Thymus (tissue), 11 donors: ENCODE data around the gene TTBK2. TPM values are rescaled to one million over a fixed set of nuclear protein-coding genes. Genes with fewer than 3 reads are reported as not detected.
"Not testable (repeated sequence)": the region's sequence is repeated elsewhere in the genome, so short reads cannot be mapped to it uniquely, and the experiment has no call there.

Experiments used
- DNase-seq, 9 donors: peaks; one replicate each; pipeline ENCODE4 v3.0.0-alpha.2; 2013; ENCODE audit warnings: low spot score in 9 of 9, low read depth in 6 of 9, missing footprints in 1 of 9
- H3K27ac ChIP-seq, 2 donors: one replicate each; pipeline ENCODE4 v1.5.1; 2013; ENCODE audit warnings: control low read depth in 1 of 2, low read depth in 1 of 2, low read length in 1 of 2, mild to moderate bottlenecking in 1 of 2, moderate library complexity in 1 of 2
- H3K27me3 ChIP-seq, 2 donors: one replicate each; pipeline ENCODE4 v1.5.1; 2013; ENCODE audit warnings: low read length in 1 of 2; ENCODE audit not compliant: control insufficient read depth in 2 of 2, insufficient read depth in 1 of 2
- H3K36me3 ChIP-seq, 2 donors: one replicate each; pipeline ENCODE4 v1.5.1; 2013; ENCODE audit warnings: low read length in 1 of 2, mild to moderate bottlenecking in 1 of 2, moderate library complexity in 1 of 2; ENCODE audit not compliant: control insufficient read depth in 2 of 2, insufficient read depth in 2 of 2
- H3K4me1 ChIP-seq, 2 donors: one replicate each; pipeline ENCODE4 v1.5.1; 2013; ENCODE audit warnings: low read length in 2 of 2; ENCODE audit not compliant: control insufficient read depth in 2 of 2, insufficient read depth in 2 of 2
- H3K4me3 ChIP-seq, 2 donors: one replicate each; pipeline ENCODE4 v1.5.1; 2013; ENCODE audit warnings: low read length in 2 of 2, control low read depth in 1 of 2, mild to moderate bottlenecking in 1 of 2
- H3K9me3 ChIP-seq, 2 donors: one replicate each; pipeline ENCODE4 v1.5.1; 2013; ENCODE audit warnings: low read length in 1 of 2, mild to moderate bottlenecking in 1 of 2; ENCODE audit not compliant: control insufficient read depth in 2 of 2, insufficient read depth in 1 of 2
- WGBS: extraction: QIAGEN DNeasy Blood & Tissue Kit; methylation state at CpG from one replicate; pipeline ENCODE4 v1.1.7; 2013; 5-methylcytosine and 5-hydroxymethylcytosine counted together
- polyA plus RNA-seq: library from polyadenylated mRNA; stranded (reverse); fragments of 200-250 nt; gene quantifications from one replicate; pipeline ENCODE4 v1.2.3, GENCODE V29; 2013
- total RNA-seq: library from RNA; stranded (reverse); fragments of 120-200 nt; gene quantifications from one replicate; pipeline ENCODE4 v1.2.4, GENCODE V29; 2013
- donor health status: healthy.

Gene TTBK2
- total and polyA plus RNA-seq, 2 donors, result 4.4 to 5.7 TPM

DNA sequence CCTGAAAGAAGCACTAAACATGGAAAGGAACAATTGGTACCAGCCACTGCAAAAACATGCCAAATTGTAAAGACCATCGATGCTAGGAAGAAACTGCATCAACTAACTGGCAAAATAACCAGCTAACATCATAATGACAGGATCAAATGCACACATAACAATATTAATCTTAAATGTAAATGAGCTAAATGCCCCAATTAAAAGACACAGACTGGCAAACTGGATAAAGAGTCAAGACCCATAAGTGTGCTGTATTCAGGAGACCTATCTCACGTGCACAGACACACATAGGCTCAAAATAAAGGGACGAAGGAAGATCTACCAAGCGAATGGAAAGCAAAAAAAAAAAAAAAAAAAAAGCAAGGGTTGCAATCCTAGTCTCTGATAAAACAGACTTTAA is 154.5 kb downstream of the TTBK2 start:
- not testable (repeated sequence) for H3K9me3 ChIP-seq, H3K4me3 ChIP-seq, H3K36me3 ChIP-seq, H3K27me3 ChIP-seq, H3K4me1 ChIP-seq, H3K27ac ChIP-seq, DNase-seq
- 97% methylated on average over 4 of the region's 4 CpGs for WGBS

- DNase-seq, H3K36me3 ChIP-seq, H3K4me3 ChIP-seq, H3K27me3 ChIP-seq, H3K4me1 ChIP-seq, H3K9me3 ChIP-seq, H3K27ac ChIP-seq: not testable (repeated sequence)
- WGBS, result 93% methylated on average over 16 of the region's 16 CpGs
Measured at GRCh38 chr15:42764154-42764731, 156.3 kb downstream of the TTBK2 start.

DNA sequence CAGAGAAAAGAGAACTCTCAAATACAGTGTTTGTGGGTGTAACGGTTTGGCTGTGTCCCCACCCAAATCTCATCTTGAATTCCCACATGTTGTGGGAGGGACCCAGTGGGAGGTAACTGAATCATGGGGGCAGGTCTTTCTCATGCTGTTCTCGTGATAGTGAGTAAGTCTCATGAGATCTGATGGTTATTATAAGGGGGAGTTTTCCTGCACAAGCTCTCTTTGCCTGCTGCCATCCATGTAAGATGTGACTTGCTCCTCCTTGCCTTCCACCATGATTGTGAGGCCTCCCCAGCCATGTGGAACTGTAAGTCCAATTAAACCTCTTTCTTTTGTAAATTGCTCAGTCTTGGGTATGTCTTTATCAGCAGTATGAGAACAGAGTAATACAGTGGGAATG is 158.8 kb downstream of the TTBK2 start:
- H3K4me1 ChIP-seq, H3K36me3 ChIP-seq, H3K27me3 ChIP-seq, H3K4me3 ChIP-seq, H3K27ac ChIP-seq, H3K9me3 ChIP-seq, DNase-seq: not testable (repeated sequence)
- WGBS, result 93% methylated on average over 2 of the region's 2 CpGs

DNA sequence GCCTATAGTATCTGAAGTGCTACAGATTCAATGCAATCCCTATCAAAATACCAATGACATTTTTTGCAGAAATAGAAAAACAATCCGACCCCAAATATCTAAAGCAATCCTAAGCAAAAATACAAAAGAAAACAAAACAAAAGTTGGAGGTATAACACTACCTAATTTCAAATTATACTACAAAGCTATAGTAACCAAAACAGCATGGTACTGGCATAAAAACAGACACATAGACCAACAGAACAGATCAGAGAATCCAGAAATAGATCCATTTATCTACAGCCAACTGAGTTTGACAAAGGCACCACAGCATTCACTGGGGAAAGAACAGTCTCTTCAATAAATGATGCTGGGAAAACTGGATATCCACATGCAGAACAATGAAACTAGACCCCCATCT is 159.8 kb downstream of the TTBK2 start:
- DNase-seq, result no peak
- Histone ChIP-seq H3K4me1 (no peaks in the 10 kb centered on the region), H3K27ac (no peak overlapping the region), H3K4me3 (no peak overlapping the region), H3K27me3 (no peaks in the 10 kb centered on the region), H3K36me3 (no peaks in the 10 kb centered on the region), H3K9me3 (peaks cover 0 to 8% of the 10 kb centered on the region in 2 donors)
- WGBS, result 100% methylated on average over 1 of the region's 1 CpG

DNA sequence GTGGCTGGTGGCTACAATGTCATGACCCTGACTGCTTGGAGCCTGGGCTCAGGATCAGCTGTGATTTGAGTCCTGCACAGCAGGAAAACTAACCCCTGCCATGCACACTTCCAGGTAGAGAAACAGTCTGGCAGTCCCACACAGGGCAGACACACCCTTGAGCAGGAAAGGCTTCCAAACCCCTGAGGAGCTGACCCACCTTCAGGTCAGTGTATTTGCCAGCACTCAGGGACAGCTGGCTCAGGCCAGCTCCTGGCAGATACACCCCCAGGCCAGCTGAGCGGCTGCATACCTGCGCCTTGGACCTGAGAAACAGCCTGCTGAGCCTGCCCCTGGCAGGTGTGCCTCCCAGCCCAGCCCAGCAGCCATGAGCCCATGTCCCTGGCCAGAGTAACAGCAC is 161.5 kb downstream of the TTBK2 start:
- H3K4me3 ChIP-seq, result no peak overlapping the region
- WGBS, result 100% methylated on average over 2 of the region's 2 CpGs
- H3K27me3 ChIP-seq, result no peaks in the 10 kb centered on the region
- H3K9me3 ChIP-seq, result peaks cover 0 to 8% of the 10 kb centered on the region in 2 donors
- H3K27ac ChIP-seq, result no peak overlapping the region
- no peaks in the 10 kb centered on the region for H3K4me1 ChIP-seq
- DNase-seq, result no peak
- H3K36me3 ChIP-seq, result no peaks in the 10 kb centered on the region

GRCh38 chr15:42750306-42750705 is 170.3 kb downstream of the TTBK2 start:
- Histone ChIP-seq H3K4me3 (no peak overlapping the region), H3K27ac (no peak overlapping the region), H3K4me1 (no peaks in the 10 kb centered on the region), H3K9me3 (no peaks in the 10 kb centered on the region), H3K27me3 (no peaks in the 10 kb centered on the region), H3K36me3 (peaks cover 16 to 19% of the 10 kb centered on the region in 2 donors)
- WGBS, result 98% methylated on average over 2 of the region's 2 CpGs
- DNase-seq, result no peak

DNA sequence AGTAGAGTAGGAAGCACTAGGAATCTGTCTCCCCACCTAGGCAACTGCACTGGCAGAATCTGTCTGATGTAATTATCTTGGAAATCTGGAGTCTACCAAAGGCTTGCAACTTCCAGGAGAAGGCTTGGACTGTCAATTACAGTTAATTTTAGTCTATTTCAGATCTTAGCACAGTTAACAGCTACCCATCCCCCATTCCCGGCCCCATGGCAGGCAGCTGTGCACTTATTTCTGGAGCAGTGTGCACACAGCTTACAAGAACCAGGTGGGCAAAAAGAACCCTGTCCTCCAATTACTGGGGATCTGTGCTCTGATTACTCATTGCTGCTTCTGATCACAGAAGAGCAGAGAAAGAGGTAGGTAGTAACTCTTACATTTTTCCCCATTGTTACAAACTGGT is 171.3 kb downstream of the TTBK2 start:
- Histone ChIP-seq H3K9me3 (no peaks in the 10 kb centered on the region), H3K4me3 (no peak overlapping the region), H3K27ac (no peak overlapping the region), H3K4me1 (no peaks in the 10 kb centered on the region), H3K27me3 (no peaks in the 10 kb centered on the region), H3K36me3 (peaks cover 16 to 20% of the 10 kb centered on the region in 2 donors)
- 95% methylated on average over 1 of the region's 1 CpG for WGBS
- no peak for DNase-seq

- Histone ChIP-seq H3K4me3 (no peak overlapping the region), H3K4me1 (no peaks in the 10 kb centered on the region), H3K27me3 (no peaks in the 10 kb centered on the region), H3K9me3 (no peaks in the 10 kb centered on the region), H3K27ac (no peak overlapping the region), H3K36me3 (peaks cover 5 to 7% of the 10 kb centered on the region in 2 donors)
- no peak for DNase-seq
- 100% methylated on average over 1 of the region's 1 CpG for WGBS
Measured at GRCh38 chr15:42744195-42744594, 176.4 kb downstream of the TTBK2 start.

DNA sequence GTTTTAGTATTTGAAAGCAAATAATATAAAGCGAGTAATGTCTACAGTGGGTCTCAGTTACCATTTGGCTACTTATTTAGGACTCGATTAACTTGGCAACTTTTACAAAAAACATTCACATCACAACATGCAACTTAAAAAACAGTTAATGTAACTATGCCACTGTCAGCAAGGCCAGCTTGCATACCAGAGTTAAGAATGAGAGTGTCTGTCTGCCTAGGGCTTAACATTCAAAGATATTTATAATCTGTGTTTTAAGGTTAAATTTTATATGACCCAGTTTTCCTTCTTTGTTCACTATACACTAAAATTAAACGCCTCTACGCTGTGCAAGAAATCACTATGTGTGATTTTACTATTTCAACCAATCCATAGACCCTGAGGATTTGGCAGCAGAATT is 178.4 kb downstream of the TTBK2 start:
- 95% methylated on average over 4 of the region's 4 CpGs for WGBS
- Histone ChIP-seq H3K4me1 (peaks cover 0 to 5% of the 10 kb centered on the region in 2 donors), H3K27ac (no peak overlapping the region), H3K9me3 (no peaks in the 10 kb centered on the region), H3K4me3 (no peak overlapping the region), H3K27me3 (no peaks in the 10 kb centered on the region), H3K36me3 (peaks cover 5 to 7% of the 10 kb centered on the region in 2 donors)
- no peak for DNase-seq

- H3K27ac ChIP-seq, result no peak overlapping the region
- DNase-seq, result no peak
- no peak overlapping the region for H3K4me3 ChIP-seq
- H3K36me3 ChIP-seq, result peaks cover 5 to 7% of the 10 kb centered on the region in 2 donors
- H3K27me3 ChIP-seq, result no peaks in the 10 kb centered on the region
- WGBS, result 98% methylated on average over 2 of the region's 2 CpGs
- no peaks in the 10 kb centered on the region for H3K9me3 ChIP-seq
- peaks cover 0 to 6% of the 10 kb centered on the region in 2 donors for H3K4me1 ChIP-seq
Measured at GRCh38 chr15:42741710-42742109, 178.9 kb downstream of the TTBK2 start.
